Liver (tissue), 9 donors: Measurements from ENCODE around the gene B3GNT2. TPM values are rescaled to one million over a fixed set of nuclear protein-coding genes. Genes with fewer than 3 reads are reported as not detected.

Experiments used
- DNase-seq: peaks from one replicate; pipeline ENCODE4 v3.0.0-alpha.2; 2017; ENCODE audit warnings: low spot score
- H3K27ac ChIP-seq, 2 donors: one replicate each; pipeline ENCODE4 v1.7.0; 2013; ENCODE audit warnings: inconsistent platforms in 2 of 2, low read length in 2 of 2, control low read depth in 1 of 2, low read depth in 1 of 2, mild to moderate bottlenecking in 1 of 2
- H3K27me3 ChIP-seq, 4 donors: one replicate each; pipeline versions ENCODE4 v1.6.1 to v1.7.0; 2013; ENCODE audit warnings: low read length in 3 of 4, inconsistent platforms in 1 of 4, mild to moderate bottlenecking in 1 of 4, moderate library complexity in 1 of 4; ENCODE audit not compliant: control insufficient read depth in 4 of 4, insufficient read depth in 4 of 4
- H3K36me3 ChIP-seq, 4 donors: one replicate each; pipeline versions ENCODE4 v1.6.1 to v1.7.0; 2013; ENCODE audit warnings: low read length in 3 of 4, mild to moderate bottlenecking in 3 of 4, low read depth in 1 of 4, moderate library complexity in 1 of 4; ENCODE audit not compliant: control insufficient read depth in 4 of 4, insufficient read depth in 3 of 4
- H3K4me1 ChIP-seq, 4 donors: one replicate each; pipeline versions ENCODE4 v1.6.1 to v1.7.0; 2013; ENCODE audit warnings: low read length in 3 of 4, mild to moderate bottlenecking in 3 of 4, moderate library complexity in 1 of 4; ENCODE audit not compliant: control insufficient read depth in 4 of 4, insufficient read depth in 4 of 4
- H3K4me3 ChIP-seq, 3 donors: one replicate each; pipeline versions ENCODE4 v1.6.1 to v1.7.0; 2013; ENCODE audit warnings: low read length in 3 of 3, control low read depth in 1 of 3, low read depth in 1 of 3, mild to moderate bottlenecking in 1 of 3
- H3K9ac ChIP-seq, 2 donors: one replicate each; pipeline ENCODE4 v1.7.0; 2013; ENCODE audit warnings: low read length in 2 of 2, mild to moderate bottlenecking in 2 of 2, moderate library complexity in 2 of 2, control low read depth in 1 of 2, low read depth in 1 of 2
- H3K9me3 ChIP-seq, 4 donors: one replicate each; pipeline versions ENCODE4 v1.6.1 to v1.7.0; 2013; ENCODE audit warnings: low read length in 3 of 4; ENCODE audit not compliant: control insufficient read depth in 4 of 4
- ATF3 ChIP-seq: IDR thresholded peaks from 2 replicates; pipeline ENCODE4 v1.6.1; 2016; ENCODE audit warnings: antibody characterized with exemption
- CTCF ChIP-seq: fragments of 150-350 bp; IDR thresholded peaks from 2 replicates; pipeline ENCODE4 v1.5.1; 2017; ENCODE audit warnings: improper control_type of control experiment, low read depth, low read length; ENCODE audit not compliant: missing input control
- EGR1 ChIP-seq, 2 donors: IDR thresholded peaks; 2 replicates each; pipeline ENCODE4 v1.6.1; 2016 to 2018; ENCODE audit warnings: antibody characterized with exemption in 2 of 2, low read depth in 2 of 2
- FOXA1 ChIP-seq: IDR thresholded peaks from 2 replicates; pipeline ENCODE4 v1.6.1; 2016; ENCODE audit warnings: antibody characterized with exemption
- FOXA2 ChIP-seq: IDR thresholded peaks from 2 replicates; pipeline ENCODE4 v1.6.1; 2016; ENCODE audit warnings: antibody characterized with exemption
- GABPA ChIP-seq, 2 donors: IDR thresholded peaks in 1 of 2; conservative IDR thresholded peaks in 1 of 2; 2 replicates each; pipeline ENCODE4 v1.6.1; 2016; ENCODE audit warnings: antibody characterized with exemption in 2 of 2, mild to moderate bottlenecking in 1 of 2, moderate library complexity in 1 of 2
- HNF4A ChIP-seq, 2 donors: conservative IDR thresholded peaks; 2 replicates each; pipeline ENCODE4 v1.6.1; 2016; ENCODE audit warnings: antibody characterized with exemption in 2 of 2, mild to moderate bottlenecking in 2 of 2
- HNF4G ChIP-seq: IDR thresholded peaks from 2 replicates; pipeline ENCODE4 v1.6.1; 2016; ENCODE audit warnings: antibody characterized with exemption
- JUND ChIP-seq, 2 donors: IDR thresholded peaks; 2 replicates each; pipeline ENCODE4 v1.6.1; 2016; ENCODE audit warnings: antibody characterized with exemption in 2 of 2
- MAX ChIP-seq: IDR thresholded peaks from 2 replicates; pipeline ENCODE4 v1.6.1; 2016; ENCODE audit warnings: antibody characterized with exemption
- NR2F2 ChIP-seq: IDR thresholded peaks from 2 replicates; pipeline ENCODE4 v1.6.1; 2016; ENCODE audit warnings: antibody characterized with exemption
- RAD21 ChIP-seq, 2 donors: IDR thresholded peaks; 2 replicates each; pipeline ENCODE4 v1.6.1; 2016; ENCODE audit warnings: antibody characterized with exemption in 2 of 2, mild to moderate bottlenecking in 2 of 2
- SP1 ChIP-seq: IDR thresholded peaks from 2 replicates; pipeline ENCODE4 v1.6.1; 2018; ENCODE audit warnings: antibody characterized with exemption, mild to moderate bottlenecking
- TAF1 ChIP-seq: conservative IDR thresholded peaks from 2 replicates; pipeline ENCODE4 v1.6.1; 2016; ENCODE audit warnings: antibody characterized with exemption, mild to moderate bottlenecking
- WGBS: extraction: QIAGEN DNeasy Blood & Tissue Kit; methylation state at CpG from one replicate; pipeline ENCODE4 v1.1.7; 2013; 5-methylcytosine and 5-hydroxymethylcytosine counted together
- polyA plus RNA-seq, 2 donors: library from polyadenylated mRNA; stranded (reverse) in 1 of 2; unstranded in 1 of 2; fragments of 200-250 nt in 1 of 2; fragments of >200 nt in 1 of 2; fragmentation: Nextera tagmentation in 1 of 2; extraction: Ambion mirVana in 1 of 2; gene quantifications; one replicate each; pipeline versions ENCODE4 v1.2.1 to v1.2.3, GENCODE V29; 2013 to 2015
- total RNA-seq, 2 donors: library from RNA; depleted of rRNA; stranded (reverse); fragments of >200 nt; gene quantifications; one replicate each; pipeline ENCODE4 v1.2.3, GENCODE V29; 2014
- TF ChIP-seq, protein P1 (sequence below): IDR thresholded peaks from 2 replicates; pipeline ENCODE4 v1.6.1; 2016; ENCODE audit warnings: antibody characterized with exemption
- donor health status: healthy.
- donor health status: healthy.
- donor health status: healthy.
- donor health status: healthy.
- donor health status: healthy.

B3GNT2 gene
- total and polyA plus RNA-seq, 4 donors: 6.4 to 20.2 (median 14.2) TPM

GRCh38 chr2:62152000-62152399 is 43.9 kb upstream of the B3GNT2 start (continued):
- TF ChIP-seq, protein P1, sequence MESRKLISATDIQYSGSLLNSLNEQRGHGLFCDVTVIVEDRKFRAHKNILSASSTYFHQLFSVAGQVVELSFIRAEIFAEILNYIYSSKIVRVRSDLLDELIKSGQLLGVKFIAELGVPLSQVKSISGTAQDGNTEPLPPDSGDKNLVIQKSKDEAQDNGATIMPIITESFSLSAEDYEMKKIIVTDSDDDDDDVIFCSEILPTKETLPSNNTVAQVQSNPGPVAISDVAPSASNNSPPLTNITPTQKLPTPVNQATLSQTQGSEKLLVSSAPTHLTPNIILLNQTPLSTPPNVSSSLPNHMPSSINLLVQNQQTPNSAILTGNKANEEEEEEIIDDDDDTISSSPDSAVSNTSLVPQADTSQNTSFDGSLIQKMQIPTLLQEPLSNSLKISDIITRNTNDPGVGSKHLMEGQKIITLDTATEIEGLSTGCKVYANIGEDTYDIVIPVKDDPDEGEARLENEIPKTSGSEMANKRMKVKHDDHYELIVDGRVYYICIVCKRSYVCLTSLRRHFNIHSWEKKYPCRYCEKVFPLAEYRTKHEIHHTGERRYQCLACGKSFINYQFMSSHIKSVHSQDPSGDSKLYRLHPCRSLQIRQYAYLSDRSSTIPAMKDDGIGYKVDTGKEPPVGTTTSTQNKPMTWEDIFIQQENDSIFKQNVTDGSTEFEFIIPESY: no peak
- TF ChIP-seq NR2F2 (no peak), SP1 (no peak)

DNA sequence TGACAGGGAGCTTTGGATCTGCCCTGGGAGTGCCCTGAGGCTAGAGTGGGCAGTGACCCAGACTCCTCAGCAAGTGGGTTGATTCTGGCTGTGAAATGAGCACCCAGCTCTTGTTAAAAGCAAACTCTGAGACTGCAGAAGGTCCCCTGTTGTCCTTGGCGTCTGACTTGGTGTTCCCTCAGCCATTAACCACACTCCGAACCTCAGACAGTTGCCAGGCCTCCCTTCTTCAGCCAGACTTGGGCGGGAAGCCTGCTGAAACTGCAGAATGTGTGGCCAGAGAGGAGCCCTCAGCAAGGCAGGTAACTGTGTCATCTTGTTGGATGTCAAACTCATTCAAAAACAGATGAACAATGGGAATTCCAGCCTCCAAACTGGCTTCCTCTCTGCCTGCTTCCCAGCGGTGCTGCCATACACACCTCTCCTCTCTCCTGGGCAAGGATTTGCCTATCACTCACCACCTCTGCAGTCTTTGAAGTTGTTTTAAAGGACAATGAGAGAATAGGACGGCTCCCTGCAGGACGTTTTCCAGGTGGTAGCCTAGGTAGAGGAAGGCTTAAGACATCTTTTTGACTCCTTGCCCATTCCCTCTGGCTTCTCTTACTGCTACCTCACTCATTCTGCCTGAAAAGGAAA is 38.9 kb upstream of the B3GNT2 start:
- Histone ChIP-seq H3K9me3 (peaks cover 0 to 6% (median 0%) of the 10 kb centered on the region in 4 donors), H3K4me1 (peaks cover 0 to 3% (median 0%) of the 10 kb centered on the region in 4 donors), H3K4me3 (no peak overlapping the region), H3K36me3 (no peaks in the 10 kb centered on the region), H3K27me3 (no peaks in the 10 kb centered on the region), H3K27ac (no peak overlapping the region), H3K9ac (no peak overlapping the region)
- TF ChIP-seq HNF4G (no peak), ATF3 (no peak), EGR1 (IDR thresholded peaks at IDR 0.05; ENCODE audit: low read depth in 2 of 2) (no peak), NR2F2 (no peak), MAX (no peak), FOXA2 (no peak), FOXA1 (no peak), HNF4A (conservative IDR thresholded peaks at IDR 0.05) (no peak), SP1 (no peak), GABPA (IDR thresholded peaks at IDR 0.05 in 1 of 2, conservative IDR thresholded peaks at IDR 0.05 in 1 of 2) (no peak), RAD21 (IDR thresholded peaks at IDR 0.05) (no peak), TAF1 (no peak), JUND (IDR thresholded peaks at IDR 0.05) (no peak), CTCF (no peak)
- TF ChIP-seq, protein P1: no peak
- no peak for DNase-seq
- 92% methylated on average over 6 of the region's 6 CpGs for WGBS
